ENCODE data around the gene PARM1.

PARM1 gene

DNA sequence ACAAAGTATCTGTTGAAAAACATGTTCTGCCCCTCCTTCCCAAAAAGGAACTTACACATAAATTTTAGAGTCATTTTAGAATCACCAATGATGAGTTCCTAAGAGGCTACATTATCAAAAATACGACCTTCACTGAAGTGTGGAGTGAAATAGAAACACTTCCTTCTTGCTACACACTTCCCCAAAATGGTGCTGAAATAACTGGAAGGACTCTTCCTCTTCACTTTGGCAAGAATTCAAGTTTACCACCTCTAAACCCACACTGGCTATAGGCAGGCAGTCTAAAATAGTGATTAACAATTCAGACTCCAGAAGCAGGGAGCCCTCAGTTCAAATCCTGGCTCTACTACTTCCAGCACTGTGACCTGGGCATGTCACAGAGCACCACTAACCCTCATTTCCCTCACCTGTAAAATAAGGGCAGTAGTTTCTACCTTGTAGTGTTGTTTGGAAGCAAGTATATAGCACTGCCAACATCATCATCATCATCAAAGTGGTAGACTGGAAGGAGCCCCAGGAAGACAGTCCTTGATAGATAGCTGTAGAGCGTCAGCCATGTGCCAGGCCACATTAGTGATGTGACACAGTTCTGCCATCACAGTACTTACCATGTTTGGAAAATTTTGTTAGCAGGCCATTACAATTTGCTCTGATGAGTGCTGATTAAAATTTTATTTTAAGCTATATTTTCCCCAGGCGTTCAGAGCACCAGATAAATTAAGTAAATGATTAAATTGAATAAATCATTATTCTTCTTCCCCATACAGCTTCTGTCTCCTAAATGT lies 103.3 kb downstream of the PARM1 start:
- DNase-seq: no peak

GRCh38 chr4:75037252-75037651 lies 104.3 kb downstream of the PARM1 start:
- DNase-seq: no peak

DNA sequence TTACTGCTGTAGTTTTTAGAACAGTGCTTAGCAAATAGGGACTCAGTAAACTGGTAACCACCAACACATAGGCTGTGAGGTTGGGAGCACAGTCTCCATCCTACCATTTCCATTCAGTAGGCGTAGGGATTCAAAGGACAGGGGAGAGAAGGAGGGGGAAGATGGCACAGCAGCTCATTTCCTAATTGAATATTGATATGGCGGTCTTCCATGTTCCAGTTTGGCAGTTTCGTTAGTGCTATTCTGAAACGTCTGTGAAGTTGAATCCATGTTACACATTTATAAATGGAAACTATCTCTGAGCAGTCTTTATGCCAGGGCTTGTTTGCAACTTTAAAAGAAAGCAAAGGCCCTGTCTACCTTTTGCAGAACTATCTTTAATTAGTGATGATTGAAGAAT lies 105.5 kb downstream of the PARM1 start:
- DNase-seq: no peak

GRCh38 chr4:75040703-75041102 lies 107.8 kb downstream of the PARM1 start:
- DNase-seq: no peak

DNA sequence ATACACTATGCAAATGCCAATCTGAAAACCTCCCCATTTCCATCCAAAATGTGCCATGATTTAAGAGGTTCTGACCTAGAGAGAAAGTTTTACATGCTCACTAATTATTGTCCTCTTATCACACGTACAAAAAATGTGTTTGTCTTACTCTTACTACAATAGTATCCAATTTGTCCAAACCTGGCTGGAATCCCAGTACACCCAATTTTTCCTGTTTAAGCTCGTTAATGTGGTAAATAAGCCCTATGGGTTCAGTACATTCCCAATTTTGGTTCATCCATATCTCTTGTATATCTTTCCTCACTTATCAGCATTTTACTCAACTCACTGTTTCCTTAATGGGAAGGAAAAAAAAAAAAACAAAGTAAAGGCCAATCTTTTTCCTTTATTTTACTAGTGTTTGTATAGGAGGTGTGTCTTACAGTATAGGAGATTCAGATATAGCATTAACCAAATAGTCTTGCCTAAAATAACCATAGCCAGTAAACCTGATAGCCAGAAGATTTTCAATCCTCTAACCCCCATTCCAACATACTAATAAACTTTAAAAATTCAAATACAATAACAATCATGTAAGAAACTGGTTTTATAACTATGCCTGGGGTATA lies 109.8 kb downstream of the PARM1 start:
- DNase-seq: no peak

DNA sequence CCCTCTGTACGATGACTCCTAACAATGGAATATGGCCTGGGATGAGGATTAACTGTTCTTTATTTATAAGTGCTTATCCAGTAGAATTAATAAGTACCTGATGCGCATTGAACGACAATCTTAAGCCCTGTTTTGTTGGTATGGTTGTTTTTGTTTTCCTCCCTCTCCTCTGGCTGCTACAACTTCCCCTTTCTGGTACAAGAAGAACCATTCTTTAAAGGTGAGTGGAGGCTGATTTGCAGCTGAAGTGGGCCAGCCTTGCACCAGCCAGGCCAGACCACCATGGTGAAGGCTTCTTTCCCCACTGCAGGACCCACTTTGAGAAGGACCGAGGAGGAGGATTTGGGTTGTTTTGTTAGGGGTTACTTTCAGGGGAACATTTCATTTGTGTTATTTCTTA lies 113.3 kb downstream of the PARM1 start:
- DNase-seq: no peak

DNA sequence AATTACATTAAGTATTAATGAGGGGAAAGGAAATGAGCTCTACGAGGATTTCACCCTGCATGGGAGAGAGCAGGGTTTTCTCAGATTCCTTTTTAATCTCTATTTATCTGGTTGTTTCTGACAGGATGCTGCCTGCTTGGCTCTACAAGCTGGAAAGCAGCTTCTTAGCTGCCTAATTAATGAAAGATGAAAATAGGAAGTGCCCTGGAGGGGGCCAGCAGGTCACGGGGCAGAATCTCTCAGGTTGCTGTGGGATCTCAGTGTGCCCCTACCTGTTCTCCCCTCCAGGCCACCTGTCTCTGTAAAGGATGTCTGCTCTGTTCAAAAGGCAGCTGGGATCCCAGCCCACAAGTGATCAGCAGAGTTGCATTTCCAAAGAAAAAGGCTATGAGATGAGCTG lies 113.7 kb downstream of the PARM1 start:
- DNase-seq: no peak

- no peak for DNase-seq
Measured at GRCh38 chr4:75048208-75048879, 115.4 kb downstream of the PARM1 start.

- DNase-seq: no peak
Measured at GRCh38 chr4:75051431-75051830, 118.5 kb downstream of the PARM1 start.

DNA sequence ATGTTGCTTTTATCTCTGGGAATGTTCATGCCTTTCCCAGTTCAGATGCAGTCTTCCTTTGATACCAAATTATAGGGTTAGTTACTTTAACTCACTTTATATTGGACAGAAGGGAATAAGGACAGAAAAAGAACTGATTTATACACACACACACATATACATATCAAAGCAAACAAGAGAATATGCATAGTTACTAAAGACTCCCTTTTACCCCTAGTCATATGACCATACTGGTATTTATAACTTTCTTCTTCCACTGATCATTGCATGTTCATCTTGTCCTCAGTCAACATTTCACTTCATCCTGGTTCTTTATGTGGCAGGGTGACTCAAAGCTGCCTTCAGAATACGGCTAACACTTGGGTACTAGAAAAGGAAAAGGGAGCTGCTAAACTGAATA lies 120.4 kb downstream of the PARM1 start:
- no peak for DNase-seq

DNA sequence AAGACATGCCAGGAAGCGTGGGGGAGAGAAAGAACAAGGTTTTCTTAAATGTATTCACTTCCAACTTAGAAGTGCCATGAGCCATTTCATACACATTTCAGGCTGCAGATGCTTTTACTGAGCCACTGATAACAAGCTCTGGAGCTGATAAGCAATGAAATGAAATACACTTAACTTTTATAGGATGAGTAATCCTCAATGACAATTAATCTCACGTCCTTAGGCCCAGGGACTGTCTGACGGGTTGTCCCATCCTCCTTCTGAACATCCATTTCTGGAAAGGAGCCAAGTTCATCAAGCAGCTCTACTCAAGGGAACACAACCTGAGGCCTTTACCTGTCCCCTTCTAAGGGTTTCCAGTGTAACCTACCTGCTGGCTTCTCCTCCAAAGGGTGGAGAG lies 121.2 kb downstream of the PARM1 start:
- no peak for DNase-seq

- DNase-seq: no peak
Measured at GRCh38 chr4:75056277-75056676, 123.4 kb downstream of the PARM1 start.

DNA sequence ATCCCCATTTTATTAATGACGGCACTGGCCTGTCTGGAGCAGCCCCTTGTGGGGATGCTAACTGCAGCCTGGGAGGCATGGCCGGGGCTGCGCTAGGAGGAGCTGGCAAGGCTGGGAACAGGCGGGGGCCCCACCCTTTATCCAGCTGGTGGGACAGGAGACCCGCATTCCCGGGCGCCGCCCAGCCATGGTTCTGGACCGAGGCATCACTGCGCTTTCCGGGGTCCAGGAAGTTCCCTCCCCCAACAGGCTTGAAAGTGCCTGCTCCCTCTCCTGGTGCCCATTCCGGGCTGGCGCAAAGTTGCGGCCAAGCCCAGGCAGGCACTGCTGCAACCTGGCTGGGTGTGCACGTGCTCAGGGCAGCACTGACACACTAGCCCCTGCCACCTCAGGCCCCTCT lies 124.5 kb downstream of the PARM1 start:
- DNase-seq: no peak

GRCh38 chr4:75058486-75058885 lies 125.6 kb downstream of the PARM1 start:
- no peak for DNase-seq

DNA sequence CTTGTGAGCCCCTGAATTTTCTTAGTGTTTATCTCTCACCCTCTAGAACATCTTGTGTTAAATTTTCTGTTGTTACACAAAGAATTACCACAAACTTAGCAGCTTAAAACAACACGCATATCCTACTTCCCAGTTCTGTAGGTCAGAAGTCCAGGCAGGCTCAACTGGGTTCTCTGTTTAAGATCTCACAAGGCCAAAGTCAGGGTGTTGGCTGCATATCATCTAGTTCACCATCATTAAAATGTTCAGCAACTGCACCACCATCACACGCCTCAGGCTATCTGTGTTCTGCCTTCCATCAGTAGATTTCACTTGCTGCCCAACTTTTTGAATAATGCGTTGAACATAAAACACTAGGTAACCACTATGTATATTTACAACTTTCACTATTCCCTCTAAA lies 130.5 kb downstream of the PARM1 start:
- DNase-seq: no peak

DNA sequence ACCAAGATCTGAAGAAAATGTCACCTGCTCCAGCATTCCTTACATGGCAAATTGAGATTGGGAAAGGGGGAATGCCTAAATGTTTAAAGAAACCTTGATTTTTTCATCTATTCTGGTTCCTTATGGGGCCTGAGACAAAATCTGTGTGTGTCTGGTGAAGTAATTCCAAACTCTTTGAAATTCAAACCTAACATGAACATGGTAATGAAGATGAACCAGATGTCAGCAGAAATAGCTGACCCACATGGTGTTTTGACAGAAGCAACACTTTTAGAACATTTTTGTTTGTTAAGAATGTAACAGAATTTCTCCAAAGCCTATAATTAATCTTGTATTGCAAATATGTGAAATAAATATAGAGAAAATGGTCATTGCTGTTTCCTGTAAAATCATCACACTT lies 133.0 kb downstream of the PARM1 start:
- no peak for DNase-seq

- no peak for DNase-seq
Measured at GRCh38 chr4:75069493-75070074, 136.7 kb downstream of the PARM1 start.

DNA sequence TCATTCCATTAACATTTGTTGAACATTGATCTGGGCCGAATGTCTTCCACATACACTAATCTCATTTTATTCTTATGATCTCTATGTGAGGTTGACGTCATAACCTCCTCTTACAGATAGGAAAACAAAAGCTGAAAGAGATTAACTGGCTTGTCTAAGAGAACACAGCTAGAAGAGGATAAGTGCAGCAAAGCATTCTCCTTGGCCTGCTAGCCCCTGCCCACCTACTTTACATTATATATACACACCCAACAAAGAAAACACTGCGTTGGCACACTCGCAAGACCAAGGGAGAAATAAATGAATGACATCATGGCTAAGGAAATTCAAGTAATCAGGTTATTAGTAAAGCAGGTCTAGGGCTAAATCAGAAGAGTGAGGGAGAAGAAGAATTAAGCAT lies 138.4 kb downstream of the PARM1 start:
- no peak for DNase-seq

DNA sequence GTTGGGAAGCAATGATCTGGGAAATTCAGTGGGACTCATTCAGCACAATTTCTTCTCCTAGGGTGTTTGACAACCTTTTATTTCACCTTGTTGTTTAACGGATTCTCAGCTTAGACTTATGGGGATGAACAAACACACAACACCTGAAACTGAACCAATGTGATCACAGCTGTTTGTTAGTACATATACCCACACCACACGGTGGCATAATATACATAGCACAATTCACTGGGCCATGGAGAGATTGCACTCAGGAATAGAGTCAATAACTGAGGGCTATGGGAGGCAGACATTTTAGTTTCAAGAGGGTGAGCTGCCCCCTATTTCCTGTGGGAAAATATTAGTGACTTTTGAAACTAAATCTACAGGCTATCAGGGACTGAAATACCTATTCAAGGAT lies 148.0 kb downstream of the PARM1 start:
- no peak for DNase-seq

- no peak for DNase-seq
Measured at GRCh38 chr4:75081561-75081960, 148.6 kb downstream of the PARM1 start.

- no peak for DNase-seq
Measured at GRCh38 chr4:75087416-75087815, 154.5 kb downstream of the PARM1 start.

DNA sequence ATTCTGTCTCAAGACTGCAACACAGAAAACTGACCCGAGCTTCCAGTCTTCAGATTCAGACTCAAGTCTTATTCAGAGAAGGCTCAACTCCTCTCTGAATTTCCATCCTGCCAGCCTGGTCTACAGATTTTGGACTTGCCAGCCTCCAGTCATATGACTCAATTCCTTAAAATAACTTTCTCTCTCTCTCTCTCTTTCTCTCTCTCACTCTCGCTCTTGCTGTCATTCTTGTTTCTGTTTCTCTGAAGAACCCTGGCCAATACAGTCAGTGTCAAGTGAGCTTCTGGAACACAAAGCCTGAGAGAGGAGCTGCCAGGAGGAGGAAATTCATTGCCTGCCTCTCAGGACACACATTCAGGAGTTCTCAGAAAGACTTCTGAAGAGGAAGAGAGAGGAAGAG lies 154.9 kb downstream of the PARM1 start:
- no peak for DNase-seq

DNA sequence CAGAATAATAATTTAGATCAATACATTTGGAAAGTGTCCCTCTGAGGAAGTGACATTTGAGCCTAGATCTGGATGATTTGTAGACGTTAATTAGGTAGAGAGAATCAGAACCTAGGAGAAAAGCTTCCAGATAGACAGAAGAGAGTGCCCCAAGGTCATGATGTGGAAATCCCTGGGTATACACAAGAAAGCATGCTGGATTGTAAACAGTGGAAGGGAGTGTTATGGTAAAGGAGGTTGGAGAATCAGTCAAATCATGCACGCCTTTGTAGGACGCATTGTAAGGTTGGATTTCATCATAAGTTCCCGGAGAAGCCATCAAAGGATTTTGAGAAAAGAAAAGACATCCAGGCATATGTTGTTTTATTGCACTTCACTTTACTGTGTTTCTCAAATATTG lies 156.3 kb downstream of the PARM1 start:
- no peak for DNase-seq

DNA sequence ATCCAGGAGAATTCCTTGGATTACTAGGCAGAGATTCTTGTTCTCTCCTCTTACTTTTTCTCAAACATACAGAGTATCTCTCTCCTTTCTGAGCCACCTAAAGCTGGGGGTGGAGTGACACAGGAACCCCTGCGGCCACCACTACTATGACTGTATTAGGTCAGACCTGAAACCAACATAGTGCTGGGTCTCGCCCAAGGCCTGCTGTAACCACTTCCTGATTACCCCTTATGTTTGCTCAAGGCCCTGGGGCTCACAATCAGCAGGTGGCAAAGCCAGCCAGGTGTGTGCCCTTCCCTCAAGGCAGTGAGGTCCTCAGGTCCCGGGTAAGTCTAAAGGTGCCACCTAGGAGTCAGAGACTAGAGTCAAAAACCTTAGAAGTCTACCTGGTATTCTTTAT lies 166.4 kb downstream of the PARM1 start:
- DNase-seq: no peak

Measured in cortex of kidney (tissue), 1 donor.